GM23338 (cell line): ENCODE measurements around the gene ZNF519. TPM values are rescaled to one million over a fixed set of nuclear protein-coding genes. Genes with fewer than 3 reads are reported as not detected.

Experiments used
- ATAC-seq: fragments of 200-7000 bp; cut with Tn5 transposase; 3 replicates; pipeline ENCODE4 v1.9.1; 2020
- DNase-seq: peaks from one replicate; pipeline ENCODE4 v3.0.0-alpha.2; 2015; ENCODE audit warnings: low spot score
- H2AFZ ChIP-seq: fragments of 200-600 bp; sonication (generic); 2 replicates; pipeline ENCODE4 v1.8.0; 2016; ENCODE audit warnings: antibody characterized with exemption, mild to moderate bottlenecking, moderate library complexity
- H3F3A ChIP-seq: fragments of 200-600 bp; sonication (generic); replicated peaks from 2 replicates; pipeline ENCODE4 v1.8.0; 2017; ENCODE audit warnings: antibody characterized with exemption, mixed run types, low read depth
- H3K27ac ChIP-seq: fragments of 200-600 bp; sonication (generic); 2 replicates; pipeline ENCODE4 v1.6.1; 2016; ENCODE audit warnings: low read depth
- H3K27me3 ChIP-seq: fragments of 200-600 bp; sonication (generic); 2 replicates; pipeline ENCODE4 v1.8.0; 2016; ENCODE audit warnings: mild to moderate bottlenecking, mixed run types, moderate library complexity; ENCODE audit not compliant: insufficient read depth
- H3K36me3 ChIP-seq: fragments of 200-600 bp; sonication (generic); 2 replicates; pipeline ENCODE4 v1.8.0; 2016; ENCODE audit warnings: mild to moderate bottlenecking; ENCODE audit not compliant: insufficient read depth
- H3K4me1 ChIP-seq: fragments of 200-600 bp; sonication (generic); 2 replicates; pipeline ENCODE4 v1.8.0; 2016; ENCODE audit warnings: mild to moderate bottlenecking, moderate library complexity; ENCODE audit not compliant: insufficient read depth
- H3K4me2 ChIP-seq: fragments of 200-600 bp; sonication (generic); 2 replicates; pipeline ENCODE4 v1.7.1; 2017; ENCODE audit warnings: mixed run types
- H3K4me3 ChIP-seq: fragments of 200-600 bp; sonication (generic); 2 replicates; pipeline ENCODE4 v1.6.1; 2016; ENCODE audit warnings: mixed run types
- H3K79me2 ChIP-seq: fragments of 200-600 bp; sonication (generic); replicated peaks from 2 replicates; pipeline ENCODE4 v1.8.0; 2017; ENCODE audit warnings: mild to moderate bottlenecking; ENCODE audit not compliant: insufficient read depth
- H3K9me2 ChIP-seq: fragments of 200-600 bp; sonication (generic); 2 replicates; pipeline ENCODE4 v1.8.0; 2017; ENCODE audit not compliant: insufficient read depth
- H4K20me1 ChIP-seq: fragments of 200-600 bp; sonication (generic); replicated peaks from 2 replicates; pipeline ENCODE4 v1.8.0; 2017; ENCODE audit warnings: mild to moderate bottlenecking; ENCODE audit not compliant: insufficient read depth
- H3K27ac Mint-ChIP-seq: 2 replicates; pipeline ENCODE4 v1.8.0; 2020; ENCODE audit warnings: inconsistent platforms, mild to moderate bottlenecking, moderate library complexity, mixed read lengths
- H3K27me3 Mint-ChIP-seq: 3 replicates; pipeline ENCODE4 v1.8.0; 2022; ENCODE audit warnings: low read depth, mild to moderate bottlenecking, moderate library complexity, mixed read lengths, inconsistent platforms; ENCODE audit not compliant: insufficient read depth, poor library complexity
- H3K36me3 Mint-ChIP-seq: 3 replicates; pipeline ENCODE4 v1.8.0; 2021; ENCODE audit warnings: low read depth, mild to moderate bottlenecking, inconsistent platforms, moderate library complexity, mixed read lengths
- H3K4me1 Mint-ChIP-seq: 3 replicates; pipeline ENCODE4 v1.8.0; 2020; ENCODE audit warnings: mild to moderate bottlenecking, inconsistent platforms, mixed read lengths
- H3K4me3 Mint-ChIP-seq: 3 replicates; pipeline ENCODE4 v1.8.0; 2021; ENCODE audit warnings: moderate library complexity, mild to moderate bottlenecking, inconsistent platforms, mixed read lengths
- H3K9me3 Mint-ChIP-seq: 3 replicates; pipeline ENCODE4 v1.8.0; 2020; ENCODE audit warnings: moderate library complexity, mild to moderate bottlenecking, inconsistent platforms, mixed read lengths
- CREB1 ChIP-seq: fragments of 250-450 bp; sonication (Bioruptor Pico); IDR thresholded peaks from 2 replicates; pipeline ENCODE4 v1.5.0; 2020; ENCODE audit warnings: low read depth, mild to moderate bottlenecking, moderate library complexity
- EZH2 ChIP-seq: fragments of 200-600 bp; sonication (generic); IDR thresholded peaks from one replicate; pipeline ENCODE4 v1.8.0; 2017; ENCODE audit warnings: antibody characterized with exemption, mild to moderate bottlenecking, low read depth; ENCODE audit not compliant: unreplicated experiment
- EZH2phosphoT487 ChIP-seq: fragments of 200-600 bp; sonication (generic); IDR thresholded peaks from one replicate; pipeline ENCODE4 v1.8.1; 2018; ENCODE audit warnings: antibody characterized with exemption; ENCODE audit not compliant: unreplicated experiment
- JUNB ChIP-seq: IDR thresholded peaks from one replicate; pipeline ENCODE4 v1.6.1; 2016; ENCODE audit warnings: antibody characterized with exemption; ENCODE audit not compliant: unreplicated experiment
- NANOG ChIP-seq: IDR thresholded peaks from 2 replicates; pipeline ENCODE4 v1.6.1; 2016; ENCODE audit warnings: antibody characterized with exemption, borderline replicate concordance
- POLR2AphosphoS5 ChIP-seq: IDR thresholded peaks from 2 replicates; pipeline ENCODE4 v1.6.1; 2016; ENCODE audit warnings: antibody characterized with exemption, low read depth
- STAT1 ChIP-seq: IDR thresholded peaks from one replicate; pipeline ENCODE4 v1.6.1; 2016; ENCODE audit warnings: antibody characterized with exemption; ENCODE audit not compliant: unreplicated experiment
- ZNF114 ChIP-seq: fragments of 250-450 bp; sonication (Bioruptor Pico); IDR thresholded peaks from 2 replicates; pipeline ENCODE4 v1.5.0; 2020; ENCODE audit warnings: mild to moderate bottlenecking, moderate library complexity
- ZNF331 ChIP-seq: fragments of 250-450 bp; sonication (Bioruptor Pico); IDR thresholded peaks from 2 replicates; pipeline ENCODE4 v1.5.0; 2020; ENCODE audit warnings: low read depth, mild to moderate bottlenecking, moderate library complexity
- polyA plus RNA-seq: library from polyadenylated mRNA; unstranded; fragments of >200 nt; fragmentation: Nextera tagmentation; extraction: Ambion mirVana; gene quantifications from 2 replicates; pipeline ENCODE4 v1.2.1, GENCODE V29; 2016
- total RNA-seq: library from RNA; depleted of rRNA; stranded (reverse); fragments of >200 nt; shearing (Covaris generic); gene quantifications from 2 replicates; pipeline ENCODE4 v1.2.3, GENCODE V29; 2014
- TF ChIP-seq, protein P1 (sequence below), 2 experiments: fragments of 200-600 bp in 1 of 2; sonication (generic) in 1 of 2; conservative IDR thresholded peaks; 2 replicates each; pipeline versions ENCODE4 v1.5.1 to v1.6.1; 2016 to 2017; ENCODE audit warnings: antibody characterized with exemption in 2 of 2, low read depth in 2 of 2, mild to moderate bottlenecking in 2 of 2, moderate library complexity in 1 of 2
- TF ChIP-seq, protein P2 (sequence below): fragments of 250-450 bp; sonication (Bioruptor Pico); IDR thresholded peaks from 2 replicates; pipeline ENCODE4 v1.5.0; 2020; ENCODE audit warnings: mild to moderate bottlenecking, moderate library complexity

Gene ZNF519
- total and polyA plus RNA-seq, 2 experiments from 2014 or later = 29.4 to 54.6 TPM

DNA sequence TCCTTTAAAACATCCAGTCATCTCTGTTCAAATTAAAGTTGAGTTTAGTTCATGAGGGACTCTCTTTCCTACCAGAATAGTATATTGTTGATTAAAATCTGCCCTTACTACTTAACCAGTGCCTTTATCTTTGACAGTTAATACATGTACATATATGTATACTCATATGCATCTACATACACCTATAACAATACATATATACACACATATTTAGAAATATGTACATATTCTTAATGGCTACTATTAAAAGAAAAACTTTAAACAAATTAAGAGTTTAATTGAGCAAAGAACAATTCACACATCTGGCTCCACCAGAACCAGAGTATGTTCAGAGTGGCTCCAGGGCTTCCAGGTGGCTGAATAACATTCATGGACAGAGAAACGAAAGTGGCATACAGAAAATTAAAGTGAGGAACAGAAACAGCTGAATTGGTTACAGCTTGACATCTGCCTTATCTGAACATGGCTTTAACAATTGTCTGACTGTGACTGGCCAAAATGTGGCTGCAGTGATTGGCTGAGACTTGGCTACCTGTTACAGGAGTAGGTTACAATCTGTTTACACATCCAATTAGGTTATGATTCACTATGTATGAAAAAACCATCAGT is 38.8 kb downstream of the ZNF519 start:
- Mint-ChIP-seq H3K4me3 (no peak overlapping the region), H3K27ac (no peak overlapping the region), H3K27me3 (peaks cover 4% of the 10 kb centered on the region), H3K9me3 (peaks cover 5% of the 10 kb centered on the region), H3K4me1 (peaks cover 26% of the 10 kb centered on the region), H3K36me3 (peaks cover 36% of the 10 kb centered on the region)
- Histone ChIP-seq H3K4me2 (no peak overlapping the region), H3K4me1 (peaks cover 8% of the 10 kb centered on the region), H3K9me2 (no peaks in the 10 kb centered on the region), H4K20me1 (no peaks in the 10 kb centered on the region), H3K79me2 (no peaks in the 10 kb centered on the region), H3K27ac (no peak overlapping the region), H2AFZ (no peak overlapping the region), H3K27me3 (no peaks in the 10 kb centered on the region), H3K36me3 (no peaks in the 10 kb centered on the region), H3K4me3 (no peak overlapping the region), H3F3A (no peaks in the 10 kb centered on the region)
- no peak for TF ChIP-seq ZNF114 (CRISPR knock-in tag)
- TF ChIP-seq JUNB = no peak
- TF ChIP-seq NANOG = no peak
- TF ChIP-seq EZH2phosphoT487 = no peak
- no peak for TF ChIP-seq ZNF331 (CRISPR knock-in tag)
- no peak for TF ChIP-seq POLR2AphosphoS5
- no peak for TF ChIP-seq EZH2
- TF ChIP-seq, protein P1, sequence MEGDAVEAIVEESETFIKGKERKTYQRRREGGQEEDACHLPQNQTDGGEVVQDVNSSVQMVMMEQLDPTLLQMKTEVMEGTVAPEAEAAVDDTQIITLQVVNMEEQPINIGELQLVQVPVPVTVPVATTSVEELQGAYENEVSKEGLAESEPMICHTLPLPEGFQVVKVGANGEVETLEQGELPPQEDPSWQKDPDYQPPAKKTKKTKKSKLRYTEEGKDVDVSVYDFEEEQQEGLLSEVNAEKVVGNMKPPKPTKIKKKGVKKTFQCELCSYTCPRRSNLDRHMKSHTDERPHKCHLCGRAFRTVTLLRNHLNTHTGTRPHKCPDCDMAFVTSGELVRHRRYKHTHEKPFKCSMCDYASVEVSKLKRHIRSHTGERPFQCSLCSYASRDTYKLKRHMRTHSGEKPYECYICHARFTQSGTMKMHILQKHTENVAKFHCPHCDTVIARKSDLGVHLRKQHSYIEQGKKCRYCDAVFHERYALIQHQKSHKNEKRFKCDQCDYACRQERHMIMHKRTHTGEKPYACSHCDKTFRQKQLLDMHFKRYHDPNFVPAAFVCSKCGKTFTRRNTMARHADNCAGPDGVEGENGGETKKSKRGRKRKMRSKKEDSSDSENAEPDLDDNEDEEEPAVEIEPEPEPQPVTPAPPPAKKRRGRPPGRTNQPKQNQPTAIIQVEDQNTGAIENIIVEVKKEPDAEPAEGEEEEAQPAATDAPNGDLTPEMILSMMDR (conservative IDR thresholded peaks at IDR 0.05; ENCODE audit: low read depth in 2 of 2) = no peak
- TF ChIP-seq STAT1 = no peak
- TF ChIP-seq, protein P2, sequence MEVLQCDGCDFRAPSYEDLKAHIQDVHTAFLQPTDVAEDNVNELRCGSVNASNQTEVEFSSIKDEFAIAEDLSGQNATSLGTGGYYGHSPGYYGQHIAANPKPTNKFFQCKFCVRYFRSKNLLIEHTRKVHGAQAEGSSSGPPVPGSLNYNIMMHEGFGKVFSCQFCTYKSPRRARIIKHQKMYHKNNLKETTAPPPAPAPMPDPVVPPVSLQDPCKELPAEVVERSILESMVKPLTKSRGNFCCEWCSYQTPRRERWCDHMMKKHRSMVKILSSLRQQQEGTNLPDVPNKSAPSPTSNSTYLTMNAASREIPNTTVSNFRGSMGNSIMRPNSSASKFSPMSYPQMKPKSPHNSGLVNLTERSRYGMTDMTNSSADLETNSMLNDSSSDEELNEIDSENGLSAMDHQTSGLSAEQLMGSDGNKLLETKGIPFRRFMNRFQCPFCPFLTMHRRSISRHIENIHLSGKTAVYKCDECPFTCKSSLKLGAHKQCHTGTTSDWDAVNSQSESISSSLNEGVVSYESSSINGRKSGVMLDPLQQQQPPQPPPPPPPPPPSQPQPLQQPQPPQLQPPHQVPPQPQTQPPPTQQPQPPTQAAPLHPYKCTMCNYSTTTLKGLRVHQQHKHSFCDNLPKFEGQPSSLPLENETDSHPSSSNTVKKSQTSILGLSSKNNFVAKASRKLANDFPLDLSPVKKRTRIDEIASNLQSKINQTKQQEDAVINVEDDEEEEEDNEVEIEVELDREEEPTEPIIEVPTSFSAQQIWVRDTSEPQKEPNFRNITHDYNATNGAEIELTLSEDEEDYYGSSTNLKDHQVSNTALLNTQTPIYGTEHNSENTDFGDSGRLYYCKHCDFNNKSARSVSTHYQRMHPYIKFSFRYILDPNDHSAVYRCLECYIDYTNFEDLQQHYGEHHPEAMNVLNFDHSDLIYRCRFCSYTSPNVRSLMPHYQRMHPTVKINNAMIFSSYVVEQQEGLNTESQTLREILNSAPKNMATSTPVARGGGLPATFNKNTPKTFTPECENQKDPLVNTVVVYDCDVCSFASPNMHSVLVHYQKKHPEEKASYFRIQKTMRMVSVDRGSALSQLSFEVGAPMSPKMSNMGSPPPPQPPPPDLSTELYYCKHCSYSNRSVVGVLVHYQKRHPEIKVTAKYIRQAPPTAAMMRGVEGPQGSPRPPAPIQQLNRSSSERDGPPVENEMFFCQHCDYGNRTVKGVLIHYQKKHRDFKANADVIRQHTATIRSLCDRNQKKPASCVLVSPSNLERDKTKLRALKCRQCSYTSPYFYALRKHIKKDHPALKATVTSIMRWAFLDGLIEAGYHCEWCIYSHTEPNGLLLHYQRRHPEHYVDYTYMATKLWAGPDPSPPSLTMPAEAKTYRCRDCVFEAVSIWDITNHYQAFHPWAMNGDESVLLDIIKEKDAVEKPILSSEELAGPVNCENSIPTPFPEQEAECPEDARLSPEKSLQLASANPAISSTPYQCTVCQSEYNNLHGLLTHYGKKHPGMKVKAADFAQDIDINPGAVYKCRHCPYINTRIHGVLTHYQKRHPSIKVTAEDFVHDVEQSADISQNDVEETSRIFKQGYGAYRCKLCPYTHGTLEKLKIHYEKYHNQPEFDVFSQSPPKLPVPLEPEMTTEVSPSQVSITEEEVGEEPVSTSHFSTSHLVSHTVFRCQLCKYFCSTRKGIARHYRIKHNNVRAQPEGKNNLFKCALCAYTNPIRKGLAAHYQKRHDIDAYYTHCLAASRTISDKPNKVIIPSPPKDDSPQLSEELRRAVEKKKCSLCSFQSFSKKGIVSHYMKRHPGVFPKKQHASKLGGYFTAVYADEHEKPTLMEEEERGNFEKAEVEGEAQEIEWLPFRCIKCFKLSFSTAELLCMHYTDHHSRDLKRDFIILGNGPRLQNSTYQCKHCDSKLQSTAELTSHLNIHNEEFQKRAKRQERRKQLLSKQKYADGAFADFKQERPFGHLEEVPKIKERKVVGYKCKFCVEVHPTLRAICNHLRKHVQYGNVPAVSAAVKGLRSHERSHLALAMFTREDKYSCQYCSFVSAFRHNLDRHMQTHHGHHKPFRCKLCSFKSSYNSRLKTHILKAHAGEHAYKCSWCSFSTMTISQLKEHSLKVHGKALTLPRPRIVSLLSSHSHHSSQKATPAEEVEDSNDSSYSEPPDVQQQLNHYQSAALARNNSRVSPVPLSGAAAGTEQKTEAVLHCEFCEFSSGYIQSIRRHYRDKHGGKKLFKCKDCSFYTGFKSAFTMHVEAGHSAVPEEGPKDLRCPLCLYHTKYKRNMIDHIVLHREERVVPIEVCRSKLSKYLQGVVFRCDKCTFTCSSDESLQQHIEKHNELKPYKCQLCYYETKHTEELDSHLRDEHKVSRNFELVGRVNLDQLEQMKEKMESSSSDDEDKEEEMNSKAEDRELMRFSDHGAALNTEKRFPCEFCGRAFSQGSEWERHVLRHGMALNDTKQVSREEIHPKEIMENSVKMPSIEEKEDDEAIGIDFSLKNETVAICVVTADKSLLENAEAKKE (CRISPR knock-in tag) = no peak
- no peak for TF ChIP-seq CREB1 (CRISPR knock-in tag)
- no peak for DNase-seq
- no peak for ATAC-seq
